ENCODE measurements around the gene RARB.

The RARB gene

GRCh38 chr3:25386686-25387255, 41.3 kb upstream of the RARB start:
- in situ Hi-C loops (cut with HindIII; ENCODE audit: low sequenced_read_pairs) = no loop called here
- no peak for TF ChIP-seq CTCF (IDR thresholded peaks at IDR 0.05; ENCODE audit: low read depth, low read length)
- DNase-seq (ENCODE audit: low read depth, low spot score) = no peak
- H3K4me3 ChIP-seq (ENCODE audit: low read depth, low read length) = no peak overlapping the region

GRCh38 chr3:25390605-25391004, 37.5 kb upstream of the RARB start:
- in situ Hi-C loops (cut with HindIII; ENCODE audit: low sequenced_read_pairs) = no loop called here
- no peak for DNase-seq (ENCODE audit: low read depth, low spot score)
- TF ChIP-seq CTCF (IDR thresholded peaks at IDR 0.05; ENCODE audit: low read depth, low read length) = no peak
- no peak overlapping the region for H3K4me3 ChIP-seq (ENCODE audit: low read depth, low read length)

GRCh38 chr3:25396251-25396650, 31.8 kb upstream of the RARB start:
- no peak for TF ChIP-seq CTCF (IDR thresholded peaks at IDR 0.05; ENCODE audit: low read depth, low read length)
- DNase-seq (ENCODE audit: low read depth, low spot score) = no peak
- H3K4me3 ChIP-seq (ENCODE audit: low read depth, low read length) = no peak overlapping the region
- in situ Hi-C loops (cut with HindIII; ENCODE audit: low sequenced_read_pairs) = no loop called here

GRCh38 chr3:25396686-25397085, 31.4 kb upstream of the RARB start:
- H3K4me3 ChIP-seq (ENCODE audit: low read depth, low read length) = no peak overlapping the region
- DNase-seq (ENCODE audit: low read depth, low spot score) = no peak
- in situ Hi-C loops (cut with HindIII; ENCODE audit: low sequenced_read_pairs) = no loop called here
- TF ChIP-seq CTCF (IDR thresholded peaks at IDR 0.05; ENCODE audit: low read depth, low read length) = no peak

- TF ChIP-seq CTCF (IDR thresholded peaks at IDR 0.05; ENCODE audit: low read depth, low read length) = no peak
- DNase-seq (ENCODE audit: low read depth, low spot score) = no peak
- no peak overlapping the region for H3K4me3 ChIP-seq (ENCODE audit: low read depth, low read length)
- in situ Hi-C loops (cut with HindIII; ENCODE audit: low sequenced_read_pairs) = no loop called here
Measured at GRCh38 chr3:25397150-25397549, 30.9 kb upstream of the RARB start.

- in situ Hi-C loops (cut with HindIII; ENCODE audit: low sequenced_read_pairs) = no loop called here
- no peak for TF ChIP-seq CTCF (IDR thresholded peaks at IDR 0.05; ENCODE audit: low read depth, low read length)
Measured at GRCh38 chr3:25400587-25400986, 27.5 kb upstream of the RARB start.

GRCh38 chr3:25403968-25404367, 24.1 kb upstream of the RARB start:
- H3K4me3 ChIP-seq (ENCODE audit: low read depth, low read length) = no peak overlapping the region
- DNase-seq (ENCODE audit: low read depth, low spot score) = no peak
- in situ Hi-C loops (cut with HindIII; ENCODE audit: low sequenced_read_pairs) = no loop called here
- TF ChIP-seq CTCF (IDR thresholded peaks at IDR 0.05; ENCODE audit: low read depth, low read length) = no peak

More at GRCh38 chr3:25400587-25400986, 27.5 kb upstream of the RARB start:
- no peak for DNase-seq (ENCODE audit: low read depth, low spot score)
- no peak overlapping the region for H3K4me3 ChIP-seq (ENCODE audit: low read depth, low read length)
